Natural killer cell (primary cell): ENCODE results near the gene PRSS57. TPM values are rescaled to one million over a fixed set of nuclear protein-coding genes. Genes with fewer than 3 reads are reported as not detected.
"Not testable (repeated sequence)": the region's sequence is repeated elsewhere in the genome, so short reads cannot be mapped to it uniquely, and the experiment has no call there.

Source experiments
- ATAC-seq, 3 donors: fragments of 150-1000 bp in 2 of 3; fragments of 200-7000 bp in 1 of 3; cut with Tn5 transposase; 1 replicate in 1 of 3; 2 replicates in 2 of 3; pipeline ENCODE4 v1.10.0; 2021; ENCODE audit warnings: mild to moderate bottlenecking in 2 of 3, moderate library complexity in 2 of 3
- DNase-seq, 2 donors: peaks; one replicate each; pipeline versions ENCODE4 v3.0.0 to v3.0.0-alpha.2; 2013 to 2021; ENCODE audit warnings: mixed read lengths in 1 of 2
- H3K27ac ChIP-seq: one replicate; pipeline ENCODE4 v1.5.1; 2013; ENCODE audit warnings: mild to moderate bottlenecking, low read length
- H3K27me3 ChIP-seq: one replicate; pipeline ENCODE4 v1.6.1; 2013; ENCODE audit warnings: low read length; ENCODE audit not compliant: control insufficient read depth, insufficient read depth
- H3K36me3 ChIP-seq: one replicate; pipeline ENCODE4 v1.6.1; 2013; ENCODE audit warnings: low read length; ENCODE audit not compliant: control insufficient read depth, insufficient read depth
- H3K4me1 ChIP-seq: one replicate; pipeline ENCODE4 v1.6.1; 2013; ENCODE audit warnings: low read length; ENCODE audit not compliant: control insufficient read depth, insufficient read depth
- H3K4me3 ChIP-seq: one replicate; pipeline ENCODE4 v1.5.1; 2013; ENCODE audit warnings: low read length
- H3K9me3 ChIP-seq: one replicate; pipeline ENCODE4 v1.6.1; 2013; ENCODE audit warnings: low read length; ENCODE audit not compliant: control insufficient read depth, insufficient read depth
- H3K27ac Mint-ChIP-seq, 2 donors: one replicate each; pipeline ENCODE4 v1.8.0; 2022; ENCODE audit warnings: mild to moderate bottlenecking in 2 of 2, mixed read lengths in 2 of 2, moderate library complexity in 1 of 2
- H3K27me3 Mint-ChIP-seq, 2 donors: one replicate each; pipeline ENCODE4 v1.8.0; 2022; ENCODE audit warnings: low read depth in 2 of 2, mixed read lengths in 2 of 2
- H3K36me3 Mint-ChIP-seq: one replicate; pipeline ENCODE4 v1.8.0; 2022; ENCODE audit warnings: mixed read lengths
- H3K4me1 Mint-ChIP-seq, 2 donors: one replicate each; pipeline ENCODE4 v1.8.0; 2022; ENCODE audit warnings: mixed read lengths in 2 of 2
- H3K4me3 Mint-ChIP-seq: one replicate; pipeline ENCODE4 v1.8.0; 2022; ENCODE audit warnings: mild to moderate bottlenecking, moderate library complexity, mixed read lengths
- H3K9me3 Mint-ChIP-seq, 2 donors: one replicate each; pipeline ENCODE4 v1.8.0; 2022; ENCODE audit warnings: mixed read lengths in 2 of 2
- CTCF ChIP-seq: fragments of 200-600 bp; IDR thresholded peaks from one replicate; pipeline ENCODE4 v1.8.0; 2022; ENCODE audit warnings: antibody characterized with exemption
- WGBS: methylation state at CpG from one replicate; pipeline ENCODE4 v1.1.7; 2013; ENCODE audit warnings: missing lambda C conversion rate; ENCODE audit not compliant: insufficient coverage; 5-methylcytosine and 5-hydroxymethylcytosine counted together
- intact Hi-C: fragments of 100-400 bp; cut with micrococcal nuclease; formaldehyde crosslinking; loops from one replicate; pipeline ENCODE4 v1.14.2; 2022
- total RNA-seq, 4 donors: library from RNA; stranded (reverse); fragments of 120-200 nt in 1 of 4; gene quantifications; one replicate each; pipeline versions ENCODE4 v1.2.3 to v1.2.4, GENCODE V29; 2013 to 2022

PRSS57 gene
- total RNA-seq, 3 donors from 2014 or later (not counting 1 experiment from before 2014, with no cell fraction given) = 1.5 to 11.7 (median 4.5) TPM

GRCh38 chr19:704447-704741 is 9.1 kb upstream of the PRSS57 start:
- intact Hi-C loops = loop anchor here (5.0 kb wide), 1 partner anchor 42 kb away; the partner anchor contains the start of gene RNF126

GRCh38 chr19:703651-704446 is 8.6 kb upstream of the PRSS57 start:
- TF ChIP-seq CTCF = no peak
- no peaks in the 10 kb centered on the region for H3K9me3 Mint-ChIP-seq
- Histone ChIP-seq H3K36me3 (no peaks in the 10 kb centered on the region), H3K9me3 (no peaks in the 10 kb centered on the region), H3K4me3 (no peak overlapping the region), H3K4me1 (peaks cover 21% of the 10 kb centered on the region), H3K27me3 (peaks cover 7% of the 10 kb centered on the region), H3K27ac (no peak overlapping the region)
- H3K4me3 Mint-ChIP-seq = no peak overlapping the region
- ATAC-seq = peak; percentile 83 to 92 (median 89)
- H3K27me3 Mint-ChIP-seq = peaks cover 6 to 7% of the 10 kb centered on the region in 2 donors
- H3K27ac Mint-ChIP-seq = peak overlapping the region; percentile 5 to 8
- peaks cover 9 to 10% of the 10 kb centered on the region in 2 donors for H3K4me1 Mint-ChIP-seq
- DNase-seq = peak; percentile 73 to 76
- WGBS = 2% methylated on average over 46 of the region's 50 CpGs
- intact Hi-C loops = loop anchor here (5.0 kb wide), 1 partner anchor 42 kb away; the partner anchor contains the start of gene RNF126
- H3K36me3 Mint-ChIP-seq = no peaks in the 10 kb centered on the region

More at GRCh38 chr19:704447-704741, 9.1 kb upstream of the PRSS57 start:
- peaks cover 20% of the 10 kb centered on the region for H3K4me1 ChIP-seq
- WGBS = 5% methylated on average over 11 of the region's 14 CpGs
- H3K27ac Mint-ChIP-seq = no peak overlapping the region
- peaks cover 9 to 10% of the 10 kb centered on the region in 2 donors for H3K4me1 Mint-ChIP-seq
- no peak for TF ChIP-seq CTCF
- peaks cover 6 to 7% of the 10 kb centered on the region in 2 donors for H3K27me3 Mint-ChIP-seq
- DNase-seq (no peak), ATAC-seq (no peak)
- H3K27ac ChIP-seq = no peak overlapping the region
- no peak overlapping the region for H3K4me3 Mint-ChIP-seq
- no peaks in the 10 kb centered on the region for H3K36me3 ChIP-seq
- H3K36me3 Mint-ChIP-seq = no peaks in the 10 kb centered on the region
- H3K4me3 ChIP-seq = no peak overlapping the region
- H3K9me3 Mint-ChIP-seq = no peaks in the 10 kb centered on the region
- no peaks in the 10 kb centered on the region for H3K9me3 ChIP-seq
- peaks cover 7% of the 10 kb centered on the region for H3K27me3 ChIP-seq

- peak overlapping the region; percentile 30 for H3K27ac ChIP-seq
- Mint-ChIP-seq H3K27me3 (peaks cover 6 to 7% of the 10 kb centered on the region in 2 donors), H3K27ac (peak overlapping the region; percentile 5 to 8), H3K4me3 (peak overlapping the region; percentile 47), H3K36me3 (no peaks in the 10 kb centered on the region), H3K9me3 (no peaks in the 10 kb centered on the region), H3K4me1 (peaks cover 9 to 10% of the 10 kb centered on the region in 2 donors)
- peaks cover 19% of the 10 kb centered on the region for H3K4me1 ChIP-seq
- no peaks in the 10 kb centered on the region for H3K9me3 ChIP-seq
- intact Hi-C loops = loop anchor here (5.0 kb wide), 1 partner anchor 41 kb away; the partner anchor contains the start of gene RNF126
- no peak for TF ChIP-seq CTCF
- DNase-seq (peak in 1 of 2 donors; percentile 17), ATAC-seq (peak in 1 of 3 donors; percentile 4)
- H3K27me3 ChIP-seq = peaks cover 5% of the 10 kb centered on the region
- 26% methylated on average over 4 of the region's 4 CpGs for WGBS
- H3K4me3 ChIP-seq = no peak overlapping the region
- H3K36me3 ChIP-seq = no peaks in the 10 kb centered on the region
These were observed 8.0 kb upstream of the PRSS57 start for GRCh38 chr19:703329-703650.

- H3K27me3 ChIP-seq, H3K9me3 Mint-ChIP-seq, DNase-seq, H3K4me3 ChIP-seq, H3K9me3 ChIP-seq, H3K36me3 ChIP-seq, ATAC-seq, H3K27me3 Mint-ChIP-seq, H3K36me3 Mint-ChIP-seq, H3K27ac ChIP-seq: not testable (repeated sequence)
- Mint-ChIP-seq H3K4me1 (peaks cover 9 to 10% of the 10 kb centered on the region in 2 donors), H3K27ac (peak overlapping the region; percentile 5 to 8), H3K4me3 (peak overlapping the region; percentile 47)
- H3K4me1 ChIP-seq = peaks cover 18% of the 10 kb centered on the region
- 83% methylated on average over 6 of the region's 6 CpGs for WGBS
- intact Hi-C loops = loop anchor here (5.0 kb wide), 1 partner anchor 41 kb away; the partner anchor contains the start of gene RNF126
These were observed 7.6 kb upstream of the PRSS57 start for GRCh38 chr19:702847-703246.

GRCh38 chr19:699885-700284 is 4.6 kb upstream of the PRSS57 start:
- peaks cover 31% of the 10 kb centered on the region for H3K4me1 ChIP-seq
- not testable (repeated sequence) for H3K36me3 ChIP-seq, H3K9me3 Mint-ChIP-seq, H3K9me3 ChIP-seq, H3K27me3 Mint-ChIP-seq, H3K4me3 ChIP-seq, H3K27ac Mint-ChIP-seq, H3K27me3 ChIP-seq, H3K36me3 Mint-ChIP-seq, H3K4me3 Mint-ChIP-seq, H3K27ac ChIP-seq
- ATAC-seq (peak in 1 of 3 donors; percentile 24), DNase-seq (peak in 1 of 2 donors; percentile 27)
- 49% methylated on average over 9 of the region's 14 CpGs for WGBS
- H3K4me1 Mint-ChIP-seq = peaks cover 9 to 10% of the 10 kb centered on the region in 2 donors
- intact Hi-C loops = loop anchor here (5.0 kb wide), 1 partner anchor 38 kb away; the partner anchor contains the start of gene RNF126

- H3K27me3 Mint-ChIP-seq, H3K36me3 Mint-ChIP-seq, H3K27ac Mint-ChIP-seq, H3K36me3 ChIP-seq, H3K9me3 Mint-ChIP-seq, H3K4me3 ChIP-seq, H3K9me3 ChIP-seq, H3K27me3 ChIP-seq, H3K27ac ChIP-seq, H3K4me3 Mint-ChIP-seq, ATAC-seq, DNase-seq, intact Hi-C loops: not testable (repeated sequence)
- peaks cover 6 to 10% of the 10 kb centered on the region in 2 donors for H3K4me1 Mint-ChIP-seq
- peaks cover 26% of the 10 kb centered on the region for H3K4me1 ChIP-seq
- 92% methylated on average over 15 of the region's 15 CpGs for WGBS
These were observed 3.3 kb upstream of the PRSS57 start for GRCh38 chr19:698529-698928.
